Duodenal mucosa (tissue), 2 donors: ENCODE results near the gene GAL3ST2.
"Not testable (repeated sequence)": the region's sequence is repeated elsewhere in the genome, so short reads cannot be mapped to it uniquely, and the experiment has no call there.

Experiments used
- H3K27ac ChIP-seq: one replicate; pipeline ENCODE4 v1.7.0; 2013; ENCODE audit warnings: low read depth, low read length
- H3K27me3 ChIP-seq, 2 donors: one replicate each; pipeline ENCODE4 v1.7.0; 2013; ENCODE audit warnings: low read length in 2 of 2, control low read depth in 1 of 2; ENCODE audit not compliant: insufficient read depth in 2 of 2, control insufficient read depth in 1 of 2
- H3K36me3 ChIP-seq, 2 donors: one replicate each; pipeline ENCODE4 v1.7.0; 2013; ENCODE audit warnings: low read length in 2 of 2, control low read depth in 1 of 2; ENCODE audit not compliant: insufficient read depth in 2 of 2, control insufficient read depth in 1 of 2
- H3K4me1 ChIP-seq, 2 donors: one replicate each; pipeline ENCODE4 v1.7.0; 2013; ENCODE audit warnings: low read length in 2 of 2, control low read depth in 1 of 2; ENCODE audit not compliant: insufficient read depth in 2 of 2, control insufficient read depth in 1 of 2
- H3K4me3 ChIP-seq, 2 donors: one replicate each; pipeline ENCODE4 v1.7.0; 2013; ENCODE audit warnings: low read length in 2 of 2, low read depth in 1 of 2
- H3K9ac ChIP-seq, 2 donors: one replicate each; pipeline ENCODE4 v1.7.0; 2013; ENCODE audit warnings: low read length in 2 of 2, low read depth in 1 of 2
- H3K9me3 ChIP-seq, 2 donors: one replicate each; pipeline ENCODE4 v1.7.0; 2013; ENCODE audit warnings: low read length in 2 of 2, control low read depth in 1 of 2; ENCODE audit not compliant: control insufficient read depth in 1 of 2

The GAL3ST2 gene

DNA sequence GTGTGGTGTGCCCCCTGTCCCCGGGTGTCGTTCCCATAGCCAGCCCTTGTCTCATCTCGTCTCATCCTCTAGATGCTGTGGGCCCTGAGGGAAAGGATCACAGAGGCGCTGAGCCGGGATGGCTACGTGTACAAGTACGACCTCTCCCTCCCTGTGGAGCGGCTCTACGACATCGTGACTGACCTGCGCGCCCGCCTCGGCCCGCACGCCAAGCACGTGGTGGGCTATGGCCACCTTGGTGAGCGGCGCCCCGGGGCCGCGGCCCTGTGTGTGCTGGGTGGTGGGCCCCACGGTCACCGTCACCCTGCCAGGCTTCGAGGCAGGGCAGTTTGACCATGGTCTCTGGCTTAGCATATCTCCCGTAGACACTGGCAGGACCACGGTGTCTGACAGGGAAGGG lies 20.8 kb upstream of the GAL3ST2 start:
- no peak overlapping the region for H3K4me3 ChIP-seq
- no peak overlapping the region for H3K9ac ChIP-seq
- peaks cover 16 to 35% of the 10 kb centered on the region in 2 donors for H3K36me3 ChIP-seq
- no peaks in the 10 kb centered on the region for H3K27me3 ChIP-seq
- no peak overlapping the region for H3K27ac ChIP-seq
- H3K9me3 ChIP-seq = no peaks in the 10 kb centered on the region
- H3K4me1 ChIP-seq = no peaks in the 10 kb centered on the region

DNA sequence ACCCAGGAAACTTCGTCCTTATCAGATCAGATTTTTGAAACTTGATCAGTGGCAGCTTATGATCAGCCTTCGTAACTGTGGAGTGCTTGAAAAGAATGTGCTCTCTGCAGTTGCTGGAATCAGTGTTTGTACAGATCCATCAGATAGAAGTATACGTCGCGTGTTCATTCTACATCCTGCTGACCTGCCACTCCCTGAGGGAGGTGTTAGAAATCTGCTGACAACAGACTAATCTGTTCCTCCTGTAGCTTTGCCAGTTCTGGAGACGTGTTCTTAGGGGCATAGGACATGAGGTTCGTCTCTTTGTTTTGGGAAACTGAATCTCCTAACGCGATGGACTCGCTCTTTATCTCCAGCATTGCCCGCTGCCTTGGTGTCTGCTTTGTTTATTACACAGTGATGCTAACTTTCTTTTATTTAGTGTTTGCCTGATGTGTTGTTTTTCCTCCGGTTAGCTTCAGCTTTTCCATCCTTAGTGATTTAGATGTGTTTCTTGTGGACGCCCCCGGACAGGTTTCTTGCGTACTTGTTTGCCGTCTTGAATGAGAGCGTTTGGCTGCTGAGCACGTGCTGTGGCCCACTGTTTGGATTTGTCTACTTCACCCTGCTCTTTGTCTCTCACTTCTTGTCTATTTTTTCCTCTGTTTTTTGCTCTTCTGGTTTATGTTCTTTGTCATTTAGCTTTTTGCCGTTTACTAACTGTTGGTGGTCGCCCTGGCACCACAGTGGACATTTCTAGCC lies 17.4 kb upstream of the GAL3ST2 start:
- Histone ChIP-seq H3K27ac (no peak overlapping the region), H3K27me3 (no peaks in the 10 kb centered on the region), H3K4me3 (no peak overlapping the region), H3K4me1 (no peaks in the 10 kb centered on the region), H3K36me3 (peaks cover 16 to 31% of the 10 kb centered on the region in 2 donors), H3K9me3 (no peaks in the 10 kb centered on the region), H3K9ac (no peak overlapping the region)

- not testable (repeated sequence) for H3K27ac ChIP-seq, H3K4me1 ChIP-seq, H3K4me3 ChIP-seq, H3K9ac ChIP-seq, H3K27me3 ChIP-seq, H3K9me3 ChIP-seq
- H3K36me3 ChIP-seq = peaks cover 16 to 31% of the 10 kb centered on the region in 2 donors
These were observed 16.7 kb upstream of the GAL3ST2 start for GRCh38 chr2:241759893-241760292.

DNA sequence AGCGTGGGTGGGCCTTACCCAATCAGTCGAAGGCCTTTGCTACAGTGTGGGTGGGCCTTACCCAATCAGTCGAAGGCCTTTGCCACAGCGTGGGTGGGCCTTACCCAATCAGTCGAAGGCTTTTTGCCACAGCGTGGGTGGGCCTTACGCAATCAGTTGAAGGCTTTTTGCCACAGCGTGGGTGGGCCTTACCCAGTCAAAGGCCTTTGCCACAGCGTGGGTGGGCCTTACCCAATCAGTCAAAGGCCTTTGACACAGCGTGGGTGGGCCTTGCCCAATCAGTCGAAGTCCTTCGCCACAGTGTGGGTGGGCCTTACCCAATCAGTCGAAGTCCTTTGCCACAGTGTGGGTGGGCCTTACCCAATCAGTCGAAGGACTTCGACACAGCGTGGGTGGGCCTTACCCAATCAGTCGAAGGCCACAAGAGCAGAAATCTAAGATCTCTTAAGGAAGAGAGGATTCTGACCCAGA lies 16.3 kb upstream of the GAL3ST2 start:
- H3K36me3 ChIP-seq = peaks cover 16 to 29% of the 10 kb centered on the region in 2 donors

GRCh38 chr2:241762321-241762932 lies 14.2 kb upstream of the GAL3ST2 start:
- no peaks in the 10 kb centered on the region for H3K4me1 ChIP-seq
- H3K36me3 ChIP-seq = peaks cover 8 to 20% of the 10 kb centered on the region in 2 donors
- no peaks in the 10 kb centered on the region for H3K9me3 ChIP-seq
- no peak overlapping the region for H3K27ac ChIP-seq
- H3K27me3 ChIP-seq = no peaks in the 10 kb centered on the region
- H3K9ac ChIP-seq = no peak overlapping the region
- H3K4me3 ChIP-seq = no peak overlapping the region

More for the DNA sequence above, 16.3 kb upstream of the GAL3ST2 start:
- H3K9me3 ChIP-seq = no peaks in the 10 kb centered on the region
- H3K27ac ChIP-seq = no peak overlapping the region
- no peaks in the 10 kb centered on the region for H3K4me1 ChIP-seq
- no peak overlapping the region for H3K9ac ChIP-seq
- H3K27me3 ChIP-seq = no peaks in the 10 kb centered on the region
- H3K4me3 ChIP-seq = no peak overlapping the region

DNA sequence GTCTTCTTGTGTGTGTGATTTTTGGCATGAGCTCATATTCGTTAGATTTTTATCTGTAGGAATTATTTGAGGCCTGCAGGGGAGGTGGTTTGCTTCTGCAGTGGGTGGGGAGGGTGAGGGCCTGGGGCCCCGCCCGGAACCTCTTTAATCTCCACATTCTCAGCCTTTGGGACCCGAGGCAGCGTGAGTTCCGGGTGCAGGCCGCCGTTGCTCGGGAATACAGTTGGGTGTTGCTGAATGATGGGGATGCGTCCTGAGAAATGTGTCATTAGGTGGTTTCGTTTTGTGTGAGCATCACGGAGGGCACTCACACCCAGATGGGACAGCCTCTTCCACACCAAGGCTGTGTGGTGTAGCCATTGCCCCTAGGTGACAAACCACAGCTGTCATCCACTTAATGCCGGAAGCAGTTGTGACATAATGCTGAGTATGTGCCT lies 13.7 kb upstream of the GAL3ST2 start:
- H3K9me3 ChIP-seq = no peaks in the 10 kb centered on the region
- H3K4me3 ChIP-seq = no peak overlapping the region
- peaks cover 8 to 20% of the 10 kb centered on the region in 2 donors for H3K36me3 ChIP-seq
- H3K4me1 ChIP-seq = no peaks in the 10 kb centered on the region
- no peaks in the 10 kb centered on the region for H3K27me3 ChIP-seq
- no peak overlapping the region for H3K27ac ChIP-seq
- no peak overlapping the region for H3K9ac ChIP-seq

- Histone ChIP-seq H3K36me3 (peaks cover 8 to 20% of the 10 kb centered on the region in 2 donors), H3K27ac (no peak overlapping the region), H3K9ac (no peak overlapping the region), H3K27me3 (no peaks in the 10 kb centered on the region), H3K9me3 (no peaks in the 10 kb centered on the region), H3K4me3 (no peak overlapping the region), H3K4me1 (no peaks in the 10 kb centered on the region)
These were observed 12.9 kb upstream of the GAL3ST2 start for GRCh38 chr2:241763551-241764274.

- peaks cover 5 to 12% of the 10 kb centered on the region in 2 donors for H3K36me3 ChIP-seq
- H3K9me3 ChIP-seq = no peaks in the 10 kb centered on the region
- no peaks in the 10 kb centered on the region for H3K27me3 ChIP-seq
These were observed 12.1 kb upstream of the GAL3ST2 start for GRCh38 chr2:241764275-241765241.

GRCh38 chr2:241767464-241768250 lies 9.0 kb upstream of the GAL3ST2 start:
- Histone ChIP-seq H3K27ac (no peak overlapping the region), H3K4me3 (no peak overlapping the region), H3K36me3 (no peaks in the 10 kb centered on the region), H3K9ac (no peak overlapping the region), H3K27me3 (no peaks in the 10 kb centered on the region), H3K4me1 (peaks cover 0 to 2% of the 10 kb centered on the region in 2 donors), H3K9me3 (no peaks in the 10 kb centered on the region)

More at GRCh38 chr2:241764275-241765241, 12.1 kb upstream of the GAL3ST2 start:
- Histone ChIP-seq H3K9ac (no peak overlapping the region), H3K27ac (no peak overlapping the region), H3K4me1 (no peaks in the 10 kb centered on the region), H3K4me3 (no peak overlapping the region)
